GM12878 (cell line): ENCODE data around the gene GPR158. TPM values are rescaled to one million over a fixed set of nuclear protein-coding genes. Genes with fewer than 3 reads are reported as not detected.

Experiments used
- ATAC-seq: fragments of 200-7000 bp; cut with Tn5 transposase; 3 replicates; pipeline ENCODE4 v1.9.1; 2020; ENCODE audit warnings: mild to moderate bottlenecking, moderate library complexity
- BruUV-seq: library from RNA; stranded (reverse); fragments of 400-500 nt; replicated peaks from 2 replicates; lab custom pipeline; 2021; lab: Mats Ljungman, UMichigan
- CTCF ChIA-PET: fragments of 300-600 bp; sonication (Branson Sonifier 250); formaldehyde crosslinking; extraction: SDS; loops from one replicate; lab custom pipeline; 2021; ENCODE audit warnings: inconsistent platforms; lab: Yijun Ruan, JAX
- POLR2A ChIA-PET: fragments of 350-600 bp; formaldehyde crosslinking; extraction: SDS; loops from one replicate; lab custom pipeline; 2021; ENCODE audit warnings: inconsistent platforms; lab: Charles Lee
- RAD21 ChIA-PET: fragments of 300-600 bp; sonication (Branson Sonifier 250); formaldehyde crosslinking; loops from one replicate; lab custom pipeline; 2023; ENCODE audit warnings: antibody characterized with exemption; ENCODE audit not compliant: unreplicated experiment; lab: Charles Lee
- SMC1A ChIA-PET: fragments of 300-600 bp; sonication (Branson Sonifier 250); formaldehyde crosslinking; loops from one replicate; lab custom pipeline; 2023; ENCODE audit not compliant: unreplicated experiment, uncharacterized antibody; lab: Charles Lee
- DNase-seq: peaks from one replicate; pipeline ENCODE4 v3.0.0-alpha.2; 2011; ENCODE audit warnings: low read depth, low spot score
- FAIRE-seq: peaks from 3 replicates; lab custom pipeline; 2011; peaks lifted over from hg19 to GRCh38; lab: Jason Lieb, UNC
- H2AFZ ChIP-seq: 2 replicates; pipeline ENCODE4 v1.6.0; 2011; ENCODE audit warnings: low read depth, low read length, control low read depth; ENCODE audit not compliant: control insufficient read depth
- H3K27ac ChIP-seq: 2 replicates; pipeline ENCODE4 v1.5.1; 2011; ENCODE audit warnings: control low read depth; ENCODE audit not compliant: control insufficient read depth, insufficient read depth
- H3K27me3 ChIP-seq, 2 experiments: replicated peaks in 1 of 2; 2 replicates each; pipeline versions ENCODE4 v1.6.0 to v1.6.1; 2011; ENCODE audit warnings: low read length in 1 of 2; ENCODE audit not compliant: control insufficient read depth in 2 of 2, insufficient read depth in 2 of 2
- H3K36me3 ChIP-seq, 2 experiments: 2 replicates each; pipeline ENCODE4 v1.5.1; 2011; ENCODE audit warnings: low read length in 1 of 2; ENCODE audit not compliant: control insufficient read depth in 2 of 2, insufficient read depth in 2 of 2
- H3K4me1 ChIP-seq: 2 replicates; pipeline ENCODE4 v1.6.1; 2011; ENCODE audit warnings: mild to moderate bottlenecking, low read length, moderate library complexity, mixed read lengths; ENCODE audit not compliant: control insufficient read depth, insufficient read depth
- H3K4me2 ChIP-seq: 2 replicates; pipeline ENCODE4 v1.6.0; 2011; ENCODE audit warnings: control low read depth; ENCODE audit not compliant: control insufficient read depth, insufficient read depth
- H3K4me3 ChIP-seq: fragments of 200-600 bp; sonication (generic); 2 replicates; pipeline ENCODE4 v1.5.1; 2016
- H3K79me2 ChIP-seq: 2 replicates; pipeline ENCODE4 v1.6.0; 2011; ENCODE audit warnings: low read length; ENCODE audit not compliant: control insufficient read depth, insufficient read depth
- H3K9ac ChIP-seq: 2 replicates; pipeline ENCODE4 v1.8.0; 2011; ENCODE audit warnings: low read length, control low read depth, mixed read lengths; ENCODE audit not compliant: control insufficient read depth, insufficient read depth
- H3K9me3 ChIP-seq: replicated peaks from 3 replicates; pipeline ENCODE4 v1.5.1; 2011; ENCODE audit warnings: mild to moderate bottlenecking, low read length; ENCODE audit not compliant: control insufficient read depth, insufficient read depth
- H4K20me1 ChIP-seq: 2 replicates; pipeline ENCODE4 v1.6.0; 2011; ENCODE audit not compliant: control insufficient read depth, insufficient read depth
- ASH2L ChIP-seq: fragments of 300-600, 200-600 bp; sonication (generic); IDR thresholded peaks from 2 replicates; pipeline ENCODE4 v1.6.1; 2017; ENCODE audit warnings: low read depth, mild to moderate bottlenecking, borderline replicate concordance
- ETV6 ChIP-seq, 2 experiments: fragments of 450-650 bp in 1 of 2; IDR thresholded peaks in 1 of 2; conservative IDR thresholded peaks in 1 of 2; 2 replicates each; pipeline ENCODE4 v1.6.1; 2014; ENCODE audit warnings: antibody characterized with exemption in 1 of 2, borderline replicate concordance in 1 of 2, low read depth in 1 of 2, mild to moderate bottlenecking in 1 of 2, moderate library complexity in 1 of 2
- MEF2A ChIP-seq: IDR thresholded peaks from 2 replicates; pipeline ENCODE4 v1.6.1; 2011; ENCODE audit warnings: low read depth, mild to moderate bottlenecking, low read length, moderate library complexity; ENCODE audit not compliant: insufficient read depth
- NR2C2 ChIP-seq: IDR thresholded peaks from 2 replicates; pipeline ENCODE4 v1.6.1; 2011; ENCODE audit warnings: borderline replicate concordance, low read depth; ENCODE audit not compliant: control insufficient read depth, insufficient read length
- TBL1XR1 ChIP-seq: IDR thresholded peaks from 2 replicates; pipeline ENCODE4 v1.6.1; 2012; ENCODE audit warnings: low read depth, low read length, improper control_type of control experiment
- ZBTB33 ChIP-seq: fragments of 450-650 bp; IDR thresholded peaks from 2 replicates; pipeline ENCODE4 v1.6.1; 2017; ENCODE audit warnings: mild to moderate bottlenecking
- ZNF622 ChIP-seq: fragments of 450-650 bp; IDR thresholded peaks from 2 replicates; pipeline ENCODE4 v1.6.1; 2017; ENCODE audit warnings: mild to moderate bottlenecking, inconsistent platforms
- WGBS: methylation state at CpG from one replicate; pipeline ENCODE4 v1.1.6; 2016; ENCODE audit warnings: low lambda C conversion rate; ENCODE audit not compliant: insufficient replicate concordance, insufficient coverage; ENCODE audit errors: missing lambda C conversion rate; 5-methylcytosine and 5-hydroxymethylcytosine counted together
- in situ Hi-C: fragments of 300-500 bp; cut with MboI; formaldehyde crosslinking; loops from 9 replicates; pipeline ENCODE4 v1.14.3; 2018; ENCODE audit warnings: mixed read lengths
- intact Hi-C: fragments of 100-400 bp; cut with micrococcal nuclease; formaldehyde crosslinking; loops from one replicate; pipeline ENCODE4 v1.14.2; 2022; ENCODE audit not compliant: unreplicated experiment
- polyA plus RNA-seq, 11 experiments: library from polyadenylated mRNA; depleted of rRNA in 4 of 11; unstranded in 6 of 11; stranded (reverse) in 5 of 11; fragments of >200 nt; fragmentation: Nextera tagmentation in 4 of 11; fragmentation: Illumina TruSeq in 1 of 11; extraction: Ambion mirVana in 4 of 11; extraction: Trizol in 1 of 11; gene quantifications; 1 replicate in 1 of 11; 2 replicates in 10 of 11; pipeline versions ENCODE4 v1.2.1 to v1.2.3, GENCODE V29; 2011 to 2016; ENCODE audit warnings: inconsistent platforms in 2 of 11, missing spikeins in 2 of 11, low read depth in 1 of 11
- total RNA-seq, 4 experiments: library from RNA; depleted of rRNA in 3 of 4; stranded (reverse); fragments of >200 nt in 3 of 4; fragmentation: Illumina TruSeq in 1 of 4; extraction: Trizol in 1 of 4; gene quantifications; 2 replicates each; pipeline versions ENCODE4 v1.2.1 to v1.2.3, GENCODE V29; 2013 to 2021

Gene GPR158
- total and polyA plus RNA-seq, 10 of the 15 experiments (the other 5 are each of a cell fraction or from before 2014, with no cell fraction given) = not detected

GRCh38 chr10:25615926-25616325 lies 441.1 kb downstream of the GPR158 start:
- H3K4me3 ChIP-seq = no peak overlapping the region
- WGBS = 11% methylated on average over 5 of the region's 5 CpGs
- no peak overlapping the region for H2AFZ ChIP-seq
- no TSS peak for BruUV-seq
- ATAC-seq = no peak
- TF ChIP-seq ASH2L = no peak
- TF ChIP-seq, all 136 proteins: peak for 0
- RAD21 ChIA-PET = no interaction called here
- SMC1A ChIA-PET = no interaction called here
- Histone ChIP-seq H3K27me3 (no peaks in the 10 kb centered on the region), H3K79me2 (no peaks in the 10 kb centered on the region), H4K20me1 (no peaks in the 10 kb centered on the region), H3K4me1 (no peaks in the 10 kb centered on the region), H3K4me2 (no peak overlapping the region), H3K27ac (no peak overlapping the region), H3K9me3 (no peaks in the 10 kb centered on the region), H3K36me3 (no peaks in the 10 kb centered on the region), H3K9ac (no peak overlapping the region)
- POLR2A ChIA-PET = no interaction called here
- in situ Hi-C loops (no loop called here), intact Hi-C loops (no loop called here)
- DNase-seq (no peak), FAIRE-seq (no peak)
- CTCF ChIA-PET = no interaction called here

GRCh38 chr10:25616903-25617592 lies 442.2 kb downstream of the GPR158 start:
- Histone ChIP-seq H3K27me3 (no peaks in the 10 kb centered on the region), H2AFZ (no peak overlapping the region), H3K4me1 (no peaks in the 10 kb centered on the region), H3K4me3 (no peak overlapping the region), H4K20me1 (no peaks in the 10 kb centered on the region), H3K9ac (no peak overlapping the region), H3K4me2 (no peak overlapping the region), H3K27ac (no peak overlapping the region), H3K79me2 (no peaks in the 10 kb centered on the region), H3K9me3 (no peaks in the 10 kb centered on the region), H3K36me3 (no peaks in the 10 kb centered on the region)
- TF ChIP-seq ETV6 (conservative IDR thresholded peaks at IDR 0.05 in 1 of 2, IDR thresholded peaks at IDR 0.05 in 1 of 2; ENCODE audit: borderline replicate concordance in 1 of 2, low read depth in 1 of 2) (no peak), TBL1XR1 (no peak), ZBTB33 (no peak), MEF2A (no peak), ZNF622 (no peak), NR2C2 (no peak)
- POLR2A ChIA-PET = no interaction called here
- in situ Hi-C loops (no loop called here), intact Hi-C loops (no loop called here)
- DNase-seq (no peak), ATAC-seq (no peak), FAIRE-seq (no peak)
- no TSS peak for BruUV-seq
- RAD21 ChIA-PET = no interaction called here
- CTCF ChIA-PET = no interaction called here
- WGBS = 0% methylated on average over 1 of the region's 1 CpG
- SMC1A ChIA-PET = no interaction called here
